Putamen (tissue), 1 donor: ENCODE data around the gene ZNF254.
"Not testable (repeated sequence)": the region's sequence is repeated elsewhere in the genome, so short reads cannot be mapped to it uniquely, and the experiment has no call there.

Experiments
- DNase-seq: peaks from one replicate; pipeline ENCODE4 v3.0.0-alpha.2; 2016; ENCODE audit warnings: low spot score

The ZNF254 gene

DNA sequence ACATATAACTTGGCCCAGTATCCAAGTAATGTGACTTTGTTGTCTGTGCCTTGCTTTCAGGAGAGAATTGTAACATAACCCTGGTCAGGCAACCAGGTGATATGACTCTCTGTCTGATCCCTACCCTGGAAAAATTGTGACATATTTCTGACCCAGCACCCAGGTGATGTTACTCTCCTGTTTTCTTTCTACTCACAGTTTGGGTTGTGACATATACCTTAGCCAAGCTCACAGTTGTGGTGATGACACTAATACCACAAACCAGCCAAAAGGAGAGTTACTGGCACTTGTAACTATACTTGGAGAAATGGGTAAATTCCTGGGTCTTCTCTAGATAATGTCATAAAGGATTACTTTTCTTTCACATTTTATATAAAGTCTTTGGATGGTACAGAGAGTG, 14.3 kb upstream of the ZNF254 start:
- DNase-seq, result no peak

DNA sequence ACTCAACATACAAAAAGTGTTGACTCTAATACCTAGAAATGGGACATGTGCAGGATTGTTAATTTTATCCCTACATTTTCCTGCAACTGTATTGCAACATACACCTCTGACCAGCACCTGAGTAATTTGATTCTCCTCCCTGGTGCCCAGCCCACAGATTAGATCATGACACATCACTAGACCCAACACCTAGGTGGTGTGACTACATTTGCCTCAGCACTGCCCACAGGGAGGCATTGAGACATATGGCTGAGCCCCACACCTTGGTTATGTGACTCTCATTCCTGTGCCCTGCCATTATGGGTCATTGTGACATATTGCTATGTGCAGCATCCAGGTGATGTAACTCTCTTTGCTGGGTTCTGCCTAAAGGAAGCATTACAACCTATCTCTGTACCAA, 13.2 kb upstream of the ZNF254 start:
- DNase-seq, result no peak

DNA sequence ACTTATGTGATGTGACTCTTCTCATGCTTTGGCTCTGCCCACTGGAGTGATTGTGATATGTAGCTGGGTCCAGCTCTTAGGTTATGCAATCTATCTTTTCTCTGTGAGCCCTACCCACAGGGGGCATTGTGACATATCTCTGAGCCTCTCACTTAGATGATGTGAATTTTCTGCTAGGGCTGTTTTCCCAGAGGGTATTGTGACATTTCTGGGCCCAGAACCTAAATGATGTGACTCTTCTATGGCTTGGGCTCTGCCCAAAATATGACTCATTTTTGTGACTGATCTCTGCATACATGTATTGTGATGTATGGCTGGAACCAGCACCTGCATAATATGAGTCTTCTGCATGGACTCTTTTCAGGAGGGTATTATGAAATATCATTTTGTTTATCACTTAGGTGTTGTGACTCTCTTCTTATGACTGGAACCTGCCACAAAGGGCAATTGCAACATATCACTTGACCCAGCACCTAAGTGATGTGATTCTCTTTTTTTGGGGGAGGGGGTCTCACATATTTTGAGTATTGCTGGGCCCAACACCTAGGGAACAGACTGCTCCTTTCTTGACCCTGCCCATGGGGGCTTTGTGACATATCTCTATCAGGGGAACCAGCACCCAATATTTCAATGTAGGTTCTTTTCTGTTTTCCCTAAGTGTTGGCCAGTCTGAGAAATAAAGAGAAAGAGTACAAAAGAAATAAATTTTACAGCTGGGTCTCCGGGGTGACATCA, 12.1 kb upstream of the ZNF254 start:
- DNase-seq, result no peak

DNA sequence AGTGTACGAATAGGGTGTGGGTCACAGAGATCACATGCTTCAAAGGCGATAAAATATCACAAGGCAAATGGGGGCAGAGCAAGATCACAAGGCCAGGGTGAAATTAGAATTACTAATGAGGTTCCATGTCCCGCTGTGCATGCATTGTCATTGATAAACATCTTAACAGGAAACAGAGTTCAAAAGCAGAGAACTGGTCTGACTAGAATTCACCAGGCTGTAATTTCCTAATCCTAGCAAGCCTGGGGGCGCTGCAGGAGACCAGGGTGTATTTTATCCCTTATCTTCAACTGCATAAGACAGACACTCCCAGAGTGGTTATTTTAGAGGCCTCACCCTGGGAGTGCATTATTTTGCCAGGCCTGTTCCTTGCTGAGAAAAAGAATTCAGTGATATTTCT, 11.5 kb upstream of the ZNF254 start:
- DNase-seq, result not testable (repeated sequence)

DNA sequence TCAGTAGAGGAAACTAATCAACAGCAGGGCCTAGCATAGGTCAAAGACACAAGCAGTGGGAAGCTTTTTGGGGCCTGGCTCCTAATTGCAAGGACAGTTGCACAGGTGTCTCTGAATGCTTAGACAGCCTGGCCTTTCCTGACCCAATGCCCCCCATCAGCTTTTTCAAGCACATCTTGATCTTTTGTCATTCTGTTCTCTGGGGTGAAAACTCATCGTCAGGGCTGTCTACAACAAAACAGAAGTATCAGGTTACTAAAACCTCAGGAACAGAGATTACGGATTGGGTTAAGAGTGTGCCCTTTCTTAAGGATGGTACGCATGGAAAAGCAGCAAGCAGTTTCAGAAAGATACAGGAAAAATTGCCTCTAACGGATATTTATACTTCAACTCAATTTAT, 8.3 kb upstream of the ZNF254 start:
- DNase-seq, result no peak

DNA sequence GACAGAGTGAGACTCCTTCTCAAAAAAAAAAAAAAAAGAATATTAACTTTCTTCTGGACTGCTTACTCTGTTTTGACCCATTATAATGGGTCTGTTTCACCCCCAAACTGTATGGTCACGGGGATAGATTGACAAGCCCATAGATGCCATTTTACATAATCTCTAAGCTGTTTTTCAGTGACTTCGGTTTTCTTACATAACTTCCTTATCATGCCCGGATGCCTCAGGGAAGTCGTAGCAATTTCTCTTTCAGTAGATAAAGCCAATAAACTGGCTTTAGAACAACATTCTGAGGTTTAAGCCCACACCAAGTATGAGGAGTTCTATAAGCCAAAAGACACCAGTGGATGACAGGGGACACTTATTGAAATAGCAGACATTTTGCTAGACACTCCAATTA, 5.9 kb upstream of the ZNF254 start:
- no peak for DNase-seq

DNA sequence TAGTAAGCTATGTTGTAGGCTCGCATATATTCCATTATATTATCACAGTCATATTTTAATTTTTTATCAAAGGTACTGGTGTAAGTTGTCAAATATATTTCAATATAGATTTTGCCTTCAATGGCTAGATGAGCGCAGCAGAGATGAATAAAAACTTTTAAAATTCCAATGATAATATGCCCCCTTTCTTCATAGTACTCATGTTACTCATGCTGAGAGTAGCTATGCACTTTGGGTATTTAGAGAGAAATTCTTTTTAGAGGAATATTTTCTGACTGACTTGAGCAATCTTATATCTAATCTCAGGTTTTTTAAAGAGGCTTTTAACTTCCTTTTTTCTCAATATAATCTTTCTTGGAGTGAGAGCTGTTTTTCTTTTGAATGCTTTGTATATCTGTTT, 11.4 kb downstream of the ZNF254 start:
- DNase-seq, result no peak

DNA sequence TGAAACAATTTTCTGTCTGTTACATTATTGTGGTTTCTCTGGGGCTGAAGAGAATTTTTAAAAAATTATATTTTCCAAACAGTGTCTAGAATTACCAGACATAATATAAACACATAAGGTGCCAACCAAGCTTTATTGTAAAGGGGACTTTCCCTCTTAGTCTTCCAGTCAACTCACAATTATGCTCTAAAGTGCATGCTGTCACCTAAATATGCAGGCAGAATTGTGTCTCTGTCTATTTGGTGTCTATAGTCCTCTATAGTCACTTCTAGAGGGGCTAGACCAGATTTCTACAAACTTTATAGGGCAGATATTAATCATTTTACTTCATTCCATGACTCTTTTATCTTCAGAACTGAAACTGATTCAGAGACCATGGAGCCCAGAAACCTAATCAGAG, 12.8 kb downstream of the ZNF254 start:
- no peak for DNase-seq

DNA sequence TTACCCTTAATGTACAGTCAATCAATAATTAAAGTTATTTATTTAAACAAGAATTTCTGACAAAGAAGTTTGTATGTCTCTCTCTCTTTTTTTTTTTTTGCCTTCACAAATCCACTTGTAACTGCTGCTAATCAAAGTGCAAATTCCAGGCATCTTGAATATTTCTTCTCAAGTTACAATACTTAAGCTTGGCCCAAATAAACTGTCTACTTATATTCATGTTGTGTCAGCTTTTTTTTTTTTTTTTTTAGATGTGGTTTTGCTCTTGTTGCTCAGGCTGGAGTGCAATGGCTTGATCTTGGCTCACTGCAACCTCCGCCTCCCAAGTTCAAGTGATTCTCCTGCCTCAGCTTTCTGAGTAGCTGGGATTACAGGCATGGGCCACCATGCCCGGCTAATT, 13.6 kb downstream of the ZNF254 start:
- DNase-seq, result not testable (repeated sequence)

DNA sequence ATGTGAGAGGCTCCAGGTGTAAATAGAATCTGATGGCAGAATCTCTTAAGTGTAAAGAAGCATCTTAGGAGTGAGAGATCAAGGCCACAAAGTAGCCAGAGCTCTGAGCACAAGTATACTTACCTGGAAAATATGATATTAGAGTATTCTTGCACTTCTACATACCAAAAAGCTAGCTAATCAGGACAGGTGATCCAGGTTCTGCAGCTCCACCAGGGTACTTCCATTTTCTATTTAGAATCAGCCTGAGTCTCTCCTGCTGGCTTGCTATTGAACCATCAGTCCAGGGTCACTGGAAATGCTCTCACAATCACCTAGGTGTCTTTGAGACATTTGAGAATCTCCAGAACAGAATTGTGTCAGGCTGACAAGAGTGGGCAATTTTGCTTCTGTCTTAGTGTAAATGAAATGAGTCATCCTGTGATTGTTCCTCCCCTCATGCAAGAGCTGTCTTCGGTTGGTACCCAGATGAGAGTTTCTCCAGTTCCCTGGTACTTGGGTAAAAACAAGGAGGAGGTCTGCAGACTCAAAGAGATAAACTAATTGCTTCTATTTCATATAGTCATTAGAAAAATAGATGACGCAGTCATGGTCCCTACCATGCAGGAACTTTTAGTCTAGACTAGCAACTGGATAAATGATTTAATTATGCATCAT, 14.6 kb downstream of the ZNF254 start:
- no peak for DNase-seq

DNA sequence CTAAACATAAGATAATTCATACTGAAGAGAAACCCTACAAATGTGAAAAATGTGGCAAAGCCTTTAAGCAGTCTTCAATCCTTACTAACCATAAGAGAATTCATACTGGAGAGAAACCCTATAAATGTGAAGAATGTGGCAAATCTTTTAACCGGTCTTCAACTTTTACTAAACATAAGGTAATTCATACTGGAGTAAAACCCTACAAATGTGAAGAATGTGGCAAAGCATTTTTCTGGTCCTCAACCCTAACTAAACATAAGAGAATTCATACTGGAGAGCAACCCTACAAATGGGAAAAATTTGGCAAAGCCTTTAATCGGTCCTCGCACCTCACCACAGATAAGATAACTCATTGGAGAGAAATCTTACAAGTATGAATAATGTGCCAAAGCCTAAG, 40.6 kb downstream of the ZNF254 start:
- no peak for DNase-seq

DNA sequence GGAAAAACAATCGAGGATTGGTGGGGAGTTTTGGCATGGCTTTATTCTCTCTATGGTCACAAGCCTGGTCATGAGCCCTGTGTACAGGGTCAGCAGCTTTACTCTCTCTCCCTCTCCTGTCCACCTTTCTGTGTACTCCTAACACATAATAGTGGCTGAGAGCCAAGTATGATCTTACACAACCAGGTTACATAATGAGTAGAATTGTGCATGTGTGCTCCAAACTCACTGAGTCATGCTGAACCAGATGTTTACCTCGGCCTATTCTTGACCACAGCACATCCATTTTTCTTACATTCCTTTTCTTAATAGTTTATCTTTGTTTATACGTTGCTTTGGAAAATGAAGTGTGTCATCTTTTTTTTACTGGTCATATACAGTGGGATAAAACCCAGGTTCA, 53.1 kb downstream of the ZNF254 start:
- no peak for DNase-seq

DNA sequence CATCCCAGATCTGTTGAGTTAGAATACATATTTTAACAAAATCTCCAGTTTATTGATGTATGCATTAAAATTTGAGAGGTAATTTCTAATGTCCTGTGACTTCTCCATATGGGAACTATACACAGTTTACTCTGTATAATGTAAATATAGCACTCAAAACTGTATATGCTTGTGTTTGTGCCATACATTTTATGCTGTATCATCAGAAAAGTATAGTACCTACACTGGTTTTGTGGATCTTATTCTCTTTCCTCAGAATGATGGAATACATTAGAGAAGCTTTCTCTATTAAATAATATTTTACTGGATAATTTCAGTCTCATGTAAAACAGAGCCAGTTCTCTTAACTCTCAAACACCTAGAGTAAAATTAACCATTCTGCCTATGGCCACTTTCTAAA, 53.6 kb downstream of the ZNF254 start:
- DNase-seq, result no peak

DNA sequence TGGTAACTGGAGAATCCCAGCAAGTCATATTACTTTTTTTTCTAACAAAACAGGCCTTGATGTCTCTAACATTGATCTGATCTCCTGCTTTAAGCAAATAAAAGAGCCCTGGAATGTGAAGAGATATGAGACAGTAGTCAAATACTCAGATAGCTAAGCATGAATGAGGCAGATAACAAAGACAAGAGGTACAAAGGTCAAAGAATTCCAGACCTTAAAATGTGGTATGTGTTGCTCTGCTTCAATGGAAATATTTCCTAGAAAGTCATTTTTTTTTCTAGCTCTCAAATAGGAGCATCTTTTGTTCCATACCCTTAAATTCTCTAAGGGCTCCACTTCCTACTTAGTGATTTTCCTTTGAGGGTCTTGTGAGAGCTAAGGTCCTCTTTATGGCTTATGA, 54.6 kb downstream of the ZNF254 start:
- DNase-seq, result no peak

DNA sequence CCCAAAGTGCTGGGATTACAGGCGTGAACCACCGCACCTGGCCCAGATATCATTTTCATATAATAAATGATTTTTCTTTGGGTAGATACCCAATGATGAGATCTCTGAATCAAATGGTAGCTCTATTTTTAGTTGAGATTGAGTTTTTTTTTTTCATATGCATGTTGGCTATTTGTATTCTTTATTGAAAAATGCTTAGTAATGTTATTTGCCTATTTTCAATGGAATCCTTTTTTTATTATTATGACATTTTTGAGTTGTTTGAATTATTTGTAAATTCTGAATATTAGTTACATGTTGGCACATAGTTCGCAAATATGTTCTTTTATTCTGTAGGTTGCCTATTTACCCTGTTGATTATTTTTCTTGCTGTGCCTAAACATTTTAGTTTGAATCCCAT, 55.8 kb downstream of the ZNF254 start:
- DNase-seq, result no peak

DNA sequence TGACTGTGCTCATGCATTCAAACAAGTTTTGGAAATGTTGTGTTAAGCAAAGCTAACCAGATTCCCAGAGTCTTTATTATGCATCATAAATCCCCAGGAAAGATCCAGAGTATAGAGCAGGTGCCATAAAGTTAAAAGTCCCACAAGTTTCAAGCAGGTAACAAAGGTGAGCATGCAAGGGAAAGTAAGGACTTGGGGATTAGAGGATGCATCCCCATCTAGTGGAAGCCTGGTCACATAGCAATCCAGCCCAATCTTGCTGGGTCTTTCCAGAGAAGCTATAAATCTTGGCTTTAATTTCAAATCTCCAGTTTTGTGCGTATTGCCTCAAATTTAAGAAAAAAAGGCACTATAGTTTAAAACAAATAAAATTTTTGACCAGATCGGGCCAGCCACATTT, 72.7 kb downstream of the ZNF254 start:
- no peak for DNase-seq

DNA sequence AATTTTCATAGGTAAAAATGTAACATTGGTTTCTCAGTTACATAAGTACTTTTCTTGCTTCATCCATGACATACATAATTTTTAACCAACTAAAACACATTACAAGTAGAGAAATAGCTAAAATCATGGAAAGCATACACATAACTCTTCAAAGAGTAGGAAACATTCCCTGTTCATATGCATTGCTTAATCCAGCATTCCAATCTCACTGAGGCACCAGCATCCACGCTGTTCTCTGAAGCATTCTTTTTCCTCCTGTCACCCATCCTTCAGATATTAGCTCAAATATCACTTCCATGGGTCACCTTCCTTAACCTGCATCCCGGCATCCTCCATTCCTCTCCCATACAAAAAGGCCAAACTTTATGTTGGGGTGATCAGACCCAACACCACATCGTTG, 79.1 kb downstream of the ZNF254 start:
- DNase-seq, result no peak

DNA sequence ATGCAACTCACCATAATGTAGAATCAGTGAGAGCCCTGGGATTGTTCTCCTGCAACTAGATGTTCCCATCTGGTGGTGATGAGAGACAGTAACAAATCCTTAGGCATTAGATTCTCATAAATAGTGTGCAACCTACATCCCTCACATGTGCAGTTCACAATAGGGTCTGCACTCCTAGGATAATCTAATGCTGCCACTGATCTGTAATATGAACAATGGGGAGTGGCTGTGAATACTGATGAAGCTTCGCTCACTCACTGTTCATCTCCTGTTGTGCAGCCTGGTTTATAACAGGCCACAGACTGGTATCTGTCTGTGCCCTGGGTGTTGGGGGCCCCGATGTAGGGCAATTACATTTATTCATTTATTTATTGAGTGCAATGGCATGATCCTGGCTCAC, 86.9 kb downstream of the ZNF254 start:
- no peak for DNase-seq

DNA sequence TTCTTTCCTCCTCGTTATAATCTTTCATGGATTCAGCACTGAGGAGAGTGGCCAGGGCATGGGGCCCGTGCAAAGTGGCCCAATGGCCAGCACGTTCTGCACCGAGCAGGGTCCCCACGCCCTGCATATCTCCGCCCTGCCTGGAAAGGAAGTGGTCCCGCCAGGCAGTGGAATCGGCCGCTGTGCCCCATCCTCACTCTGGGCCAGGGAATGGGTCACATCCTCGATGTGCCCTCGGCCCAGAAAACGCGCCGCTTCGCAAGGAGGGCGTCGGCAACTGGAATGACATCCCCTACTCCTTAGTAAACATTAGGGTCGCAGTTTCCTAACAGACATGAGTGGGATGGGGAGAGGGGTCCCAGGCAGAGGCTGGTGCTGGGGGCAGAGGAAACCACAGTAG, 90.7 kb downstream of the ZNF254 start:
- no peak for DNase-seq

DNA sequence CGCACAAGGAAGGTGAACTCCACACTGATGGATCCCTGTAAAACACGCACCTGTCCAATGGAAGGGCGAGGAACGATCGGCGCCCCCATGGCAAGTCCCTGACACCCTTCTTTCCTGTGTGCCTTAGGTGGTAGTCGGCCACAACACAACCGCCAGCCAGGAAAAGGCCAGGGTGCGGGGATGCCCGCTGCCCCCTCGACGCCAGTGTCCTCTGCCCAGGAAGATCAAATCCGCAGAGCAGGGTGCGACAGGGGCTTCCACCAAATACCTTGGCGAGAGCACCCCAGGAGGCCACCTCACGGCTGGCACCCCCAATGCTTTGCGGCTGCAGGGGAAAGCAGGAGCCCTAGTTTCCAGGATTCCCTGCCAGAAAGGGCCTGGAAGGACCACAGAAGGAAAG, 91.2 kb downstream of the ZNF254 start:
- no peak for DNase-seq
